Nasal cavity respiratory epithelium epithelial cell of viscerocranial mucosa (primary cell): ENCODE data around the gene ZBTB6. TPM values are rescaled to one million over a fixed set of nuclear protein-coding genes. Genes with fewer than 3 reads are reported as not detected.

ENCODE experiments used
- total RNA-seq: library from RNA; depleted of rRNA; stranded (reverse); fragments of >200 nt; gene quantifications from 2 replicates; pipeline ENCODE4 v1.2.3, GENCODE V29; 2014

ZBTB6 gene, protein sequence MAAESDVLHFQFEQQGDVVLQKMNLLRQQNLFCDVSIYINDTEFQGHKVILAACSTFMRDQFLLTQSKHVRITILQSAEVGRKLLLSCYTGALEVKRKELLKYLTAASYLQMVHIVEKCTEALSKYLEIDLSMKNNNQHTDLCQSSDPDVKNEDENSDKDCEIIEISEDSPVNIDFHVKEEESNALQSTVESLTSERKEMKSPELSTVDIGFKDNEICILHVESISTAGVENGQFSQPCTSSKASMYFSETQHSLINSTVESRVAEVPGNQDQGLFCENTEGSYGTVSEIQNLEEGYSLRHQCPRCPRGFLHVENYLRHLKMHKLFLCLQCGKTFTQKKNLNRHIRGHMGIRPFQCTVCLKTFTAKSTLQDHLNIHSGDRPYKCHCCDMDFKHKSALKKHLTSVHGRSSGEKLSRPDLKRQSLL
- total RNA-seq = 16.1 and 21.9 TPM in 2 replicates

DNA sequence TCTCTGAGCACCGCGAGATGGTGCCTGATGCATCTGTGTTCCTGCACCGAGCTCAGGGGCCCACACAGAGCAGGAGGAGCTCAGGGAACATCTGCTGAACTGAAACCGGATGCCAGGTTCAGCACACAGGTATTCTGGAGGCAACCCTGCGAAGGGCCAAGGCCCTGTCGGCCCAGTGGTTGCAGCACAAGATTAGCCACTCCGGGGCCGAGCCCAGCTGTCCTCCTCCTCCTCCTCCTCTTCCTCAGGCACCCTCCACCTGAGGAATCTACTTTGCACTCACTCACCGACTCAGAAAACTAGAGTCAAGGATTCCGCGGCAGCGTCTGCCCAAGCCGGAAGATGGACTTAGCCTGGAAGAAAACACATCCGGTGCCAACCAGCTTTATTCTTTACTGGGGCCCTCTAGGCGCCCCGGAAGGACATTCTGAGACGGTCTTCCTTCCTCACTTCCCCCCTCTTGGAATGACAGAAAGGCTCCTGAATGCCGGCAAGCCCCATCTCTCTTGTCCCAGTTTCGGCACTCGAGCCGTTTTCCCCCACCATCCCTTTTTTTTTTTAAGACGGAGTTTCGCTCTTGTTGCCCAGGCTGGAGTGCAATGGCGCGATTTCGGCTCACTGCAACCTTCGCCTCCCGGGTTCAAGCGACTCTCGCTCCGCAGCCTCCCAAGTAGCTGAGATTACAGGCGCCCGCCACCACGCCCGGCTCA is at the start of gene ZBTB6:
ZBTB6 (minus strand) TSS at position 360 of the 710 bp plus-strand sequence. CDS start 1,251 bp downstream, outside the sequence.

GRCh38 chr9:122940749-122941581 is 27.8 kb upstream of the ZBTB6 start, which contains the start of gene RABGAP1:
TSS of gene RABGAP1 (plus strand) at chr9:122941020. CDS start at chr9:122957060, 16,040 bp downstream.

GRCh38 chr9:122931226-122932121 is 18.4 kb upstream of the ZBTB6 start, which contains the start of gene ZBTB26:
TSS of gene ZBTB26 (minus strand) at chr9:122931512. CDS start at chr9:122919934, 11,578 bp downstream.

GRCh38 chr9:122904823-122905710 is 8.1 kb downstream of the ZBTB6 start, which contains the start of gene RC3H2:
TSS of gene RC3H2 (minus strand) at chr9:122905359. CDS start at chr9:122897509, 7,850 bp downstream.

Other genes starting within 250 kb of the ZBTB6 start
- not detected in 2 replicates for gene OR1L3, start 238.2 kb downstream of the ZBTB6 start, total RNA-seq
- not detected in 2 replicates for gene OR1L4, start 189.3 kb downstream of the ZBTB6 start, total RNA-seq
- gene OR1L6, start 171.0 kb downstream of the ZBTB6 start, total RNA-seq = not detected in 2 replicates
- gene OR5C1, start 124.4 kb downstream of the ZBTB6 start, total RNA-seq = not detected in 2 replicates
- gene OR1K1, start 113.2 kb downstream of the ZBTB6 start, total RNA-seq = not detected in 2 replicates
- gene PDCL, start 84.7 kb downstream of the ZBTB6 start, total RNA-seq = 24.9 and 33.2 TPM in 2 replicates
- 57.8 and 81.7 TPM in 2 replicates for gene RC3H2, start 8.0 kb downstream of the ZBTB6 start, total RNA-seq
- gene ZBTB26, start 18.2 kb upstream of the ZBTB6 start, total RNA-seq = 2.4 and 5.1 TPM in 2 replicates
- gene RABGAP1, start 27.7 kb upstream of the ZBTB6 start, total RNA-seq = 51.3 and 71.9 TPM in 2 replicates
- 0.34 and 1.4 TPM in 2 replicates for gene GPR21, start 120.3 kb upstream of the ZBTB6 start, total RNA-seq